ENCODE data around the gene TRMT13.

DNA sequence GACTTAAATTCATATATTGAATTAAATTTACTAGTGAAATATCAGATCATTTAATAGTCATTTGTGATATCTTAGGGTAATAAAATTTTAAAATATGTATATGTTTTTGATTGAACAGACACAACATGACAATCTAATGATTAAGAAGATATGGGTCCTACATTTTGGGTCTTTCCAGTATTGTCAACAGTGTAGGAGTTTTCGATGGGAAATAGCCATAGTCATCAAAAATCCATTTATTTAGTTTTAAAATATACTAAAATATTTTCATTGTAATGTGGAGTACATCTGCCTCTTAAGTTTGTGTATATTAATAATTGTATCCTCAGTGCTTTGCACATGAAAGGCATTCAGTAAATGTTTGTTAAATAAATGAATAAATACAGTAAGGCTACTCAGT is 14.0 kb downstream of the TRMT13 start:
- TF ChIP-seq, protein P1, sequence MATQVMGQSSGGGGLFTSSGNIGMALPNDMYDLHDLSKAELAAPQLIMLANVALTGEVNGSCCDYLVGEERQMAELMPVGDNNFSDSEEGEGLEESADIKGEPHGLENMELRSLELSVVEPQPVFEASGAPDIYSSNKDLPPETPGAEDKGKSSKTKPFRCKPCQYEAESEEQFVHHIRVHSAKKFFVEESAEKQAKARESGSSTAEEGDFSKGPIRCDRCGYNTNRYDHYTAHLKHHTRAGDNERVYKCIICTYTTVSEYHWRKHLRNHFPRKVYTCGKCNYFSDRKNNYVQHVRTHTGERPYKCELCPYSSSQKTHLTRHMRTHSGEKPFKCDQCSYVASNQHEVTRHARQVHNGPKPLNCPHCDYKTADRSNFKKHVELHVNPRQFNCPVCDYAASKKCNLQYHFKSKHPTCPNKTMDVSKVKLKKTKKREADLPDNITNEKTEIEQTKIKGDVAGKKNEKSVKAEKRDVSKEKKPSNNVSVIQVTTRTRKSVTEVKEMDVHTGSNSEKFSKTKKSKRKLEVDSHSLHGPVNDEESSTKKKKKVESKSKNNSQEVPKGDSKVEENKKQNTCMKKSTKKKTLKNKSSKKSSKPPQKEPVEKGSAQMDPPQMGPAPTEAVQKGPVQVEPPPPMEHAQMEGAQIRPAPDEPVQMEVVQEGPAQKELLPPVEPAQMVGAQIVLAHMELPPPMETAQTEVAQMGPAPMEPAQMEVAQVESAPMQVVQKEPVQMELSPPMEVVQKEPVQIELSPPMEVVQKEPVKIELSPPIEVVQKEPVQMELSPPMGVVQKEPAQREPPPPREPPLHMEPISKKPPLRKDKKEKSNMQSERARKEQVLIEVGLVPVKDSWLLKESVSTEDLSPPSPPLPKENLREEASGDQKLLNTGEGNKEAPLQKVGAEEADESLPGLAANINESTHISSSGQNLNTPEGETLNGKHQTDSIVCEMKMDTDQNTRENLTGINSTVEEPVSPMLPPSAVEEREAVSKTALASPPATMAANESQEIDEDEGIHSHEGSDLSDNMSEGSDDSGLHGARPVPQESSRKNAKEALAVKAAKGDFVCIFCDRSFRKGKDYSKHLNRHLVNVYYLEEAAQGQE (IDR thresholded peaks at IDR 0.05; ENCODE audit: insufficient read depth in 1 of 2, low read depth in 2 of 2, low read length in 2 of 2), result no peak
- no peak for TF ChIP-seq SIN3A (IDR thresholded peaks at IDR 0.05; ENCODE audit: borderline replicate concordance, insufficient read depth, low read length)
- TF ChIP-seq TAF1 (IDR thresholded peaks at IDR 0.05; ENCODE audit: borderline replicate concordance, insufficient read depth, low read length), result no peak
